ENCODE data around the gene EMILIN3.

Gene EMILIN3

GRCh38 chr20:41366546-41367392, at the start of gene EMILIN3:
Gene EMILIN3, minus strand, starts transcription at chr20:41366818. Its CDS starts 184 bp downstream, at chr20:41366634.
- FAIRE-seq, result no peak

- no peak for FAIRE-seq
Measured at GRCh38 chr20:41415191-41415590, 48.6 kb upstream of the EMILIN3 start.

GRCh38 chr20:41413169-41413568, 46.6 kb upstream of the EMILIN3 start:
- no peak for FAIRE-seq

- FAIRE-seq, result no peak
Measured at GRCh38 chr20:41412324-41413120, 45.9 kb upstream of the EMILIN3 start.

- FAIRE-seq, result peak; percentile 75
Measured at GRCh38 chr20:41411391-41411847, 44.8 kb upstream of the EMILIN3 start.

GRCh38 chr20:41408986-41409385, 42.4 kb upstream of the EMILIN3 start:
- FAIRE-seq, result no peak

GRCh38 chr20:41408156-41408794, 41.7 kb upstream of the EMILIN3 start:
- FAIRE-seq, result no peak

GRCh38 chr20:41407607-41408006, 41.0 kb upstream of the EMILIN3 start:
- FAIRE-seq, result no peak

- no peak for FAIRE-seq
Measured at GRCh38 chr20:41406896-41407444, 40.4 kb upstream of the EMILIN3 start.

GRCh38 chr20:41406353-41406752, 39.7 kb upstream of the EMILIN3 start:
- no peak for FAIRE-seq

- no peak for FAIRE-seq
Measured at GRCh38 chr20:41405436-41405835, 38.8 kb upstream of the EMILIN3 start.

- no peak for FAIRE-seq
Measured at GRCh38 chr20:41403604-41404003, 37.0 kb upstream of the EMILIN3 start.

GRCh38 chr20:41398408-41398807, 31.8 kb upstream of the EMILIN3 start:
- FAIRE-seq, result no peak

- no peak for FAIRE-seq
Measured at GRCh38 chr20:41395667-41396664, 29.3 kb upstream of the EMILIN3 start.

GRCh38 chr20:41394931-41395666, 28.5 kb upstream of the EMILIN3 start:
- FAIRE-seq, result no peak

GRCh38 chr20:41394081-41394480, 27.5 kb upstream of the EMILIN3 start:
- no peak for FAIRE-seq

GRCh38 chr20:41393705-41394066, 27.1 kb upstream of the EMILIN3 start:
- no peak for FAIRE-seq

GRCh38 chr20:41392871-41393704, 26.5 kb upstream of the EMILIN3 start:
- FAIRE-seq, result no peak

GRCh38 chr20:41392295-41392694, 25.7 kb upstream of the EMILIN3 start:
- FAIRE-seq, result no peak

GRCh38 chr20:41391587-41392001, 25.0 kb upstream of the EMILIN3 start:
- FAIRE-seq, result no peak

Measured in G401.6 (cell line).